Heart right ventricle (tissue), 16 donors: ENCODE results near the gene LYST. TPM values are rescaled to one million over a fixed set of nuclear protein-coding genes. Genes with fewer than 3 reads are reported as not detected.

Experiments used
- ATAC-seq, 8 donors: fragments of 200-7000 bp; cut with Tn5 transposase; one replicate each; pipeline ENCODE4 v1.9.1; 2020; ENCODE audit warnings: mild to moderate bottlenecking in 8 of 8, moderate library complexity in 8 of 8, moderate number of reproducible peaks in 1 of 8
- DNase-seq, 2 donors: peaks; one replicate each; pipeline ENCODE4 v3.0.0-alpha.2; 2020
- H3K27ac ChIP-seq, 10 donors: fragments of 200-600 bp; sonication (generic) in 2 of 10; one replicate each; pipeline versions ENCODE4 v1.5.0 to v1.8.0; 2020 to 2022; ENCODE audit warnings: mild to moderate bottlenecking in 3 of 10
- H3K27me3 ChIP-seq, 7 donors: fragments of 200-600 bp; one replicate each; pipeline ENCODE4 v1.8.0; 2021 to 2022; ENCODE audit warnings: mild to moderate bottlenecking in 2 of 7
- H3K36me3 ChIP-seq, 9 donors: fragments of 200-600 bp; sonication (generic) in 1 of 9; one replicate each; pipeline versions ENCODE4 v1.5.0 to v1.8.0; 2020 to 2022; ENCODE audit warnings: mild to moderate bottlenecking in 2 of 9
- H3K4me1 ChIP-seq, 9 donors: fragments of 200-600 bp; sonication (generic) in 1 of 9; one replicate each; pipeline versions ENCODE4 v1.5.0 to v1.8.0; 2020 to 2022; ENCODE audit warnings: mild to moderate bottlenecking in 4 of 9
- H3K4me3 ChIP-seq, 10 donors: fragments of 200-600 bp; sonication (generic) in 2 of 10; one replicate each; pipeline versions ENCODE4 v1.5.0 to v1.8.0; 2020 to 2022; ENCODE audit warnings: mild to moderate bottlenecking in 7 of 10, moderate library complexity in 2 of 10
- H3K9me3 ChIP-seq, 11 donors: fragments of 200-600 bp in 10 of 11; sonication (generic) in 2 of 11; one replicate each; pipeline versions ENCODE4 v1.5.0 to v1.8.0; 2013 to 2022; ENCODE audit warnings: mild to moderate bottlenecking in 2 of 11, control low read depth in 1 of 11, moderate library complexity in 1 of 11
- CTCF ChIP-seq, 9 donors: fragments of 200-600 bp; sonication (generic) in 2 of 9; IDR thresholded peaks; one replicate each; pipeline versions ENCODE4 v1.5.0 to v1.8.0; 2021 to 2022; ENCODE audit warnings: antibody characterized with exemption in 9 of 9, mild to moderate bottlenecking in 5 of 9, moderate library complexity in 1 of 9
- WGBS, 2 donors: extraction: QIAGEN DNeasy Blood & Tissue Kit; methylation state at CpG; one replicate each; pipeline ENCODE4 v1.1.7; 2013; ENCODE audit warnings: inconsistent platforms in 1 of 2; 5-methylcytosine and 5-hydroxymethylcytosine counted together
- intact Hi-C, 10 donors: fragments of 100-400 bp; cut with DNase I; formaldehyde crosslinking; loops; one replicate each; pipeline versions ENCODE4 v1.11.1 to v1.14.2; 2022
- polyA plus RNA-seq, 2 donors: library from polyadenylated mRNA; stranded (reverse); fragments of 200-250 nt; gene quantifications; one replicate each; pipeline ENCODE4 v1.2.3, GENCODE V29; 2013
- total RNA-seq, 10 donors: library from RNA; stranded (reverse); fragmentation: NEBNext Ultra II Directional in 3 of 10; extraction: Animal tissue kit (Norgen Biotek cat#: 25700) in 3 of 10; gene quantifications; one replicate each; pipeline versions ENCODE4 v1.2.1 to v1.2.4, GENCODE V29; 2021 to 2023
- donor health status: Arrhythmogenic right ventricular cardiomyopathy.
- donor health status: ischemic (EF 13 %, LVEDD 7.1; RV severe dilation, severe dysfunction).
- donor health status: healthy with polysubstance abuse.
- donor health status: DM: no; HTN: yes; CAD: no.
- donor health status: DM: no; HTN: no; CAD: no.
- donor health status: ischemic (EF 25% LVEDD 6.9; RV normal size, moderate dysfunction).
- donor health status: ischemic (EF 25% LVEDD 5.7; RV mildly dilated, moderate dysfunction).
- donor health status: healthy.
- donor health status: DM: yes; HTN: yes; CAD: no.
- donor health status: Ischemic cardiomyopathy.
- donor health status: ischemic (EF 35%, LVEDD 5.7; RV mildly dilated, moderate dysfunction).
- donor health status: nonischemic (EF 11% LVEDD 7.7; RV severe dilation, severe dysfunction).
- donor health status: DM: yes; HTN: yes; CAD: no.
- donor health status: PGD.
- donor health status: ischemic (EF 29% LVEDD 5.4; RV normal size, mild dysfunction).
- donor health status: nonischemic (EF 23%, LVEDD 6.1; RV moderate dilation, normal function).

Gene LYST
- total and polyA plus RNA-seq, 12 donors = 3.3 to 13.6 (median 10.5) TPM

- no peak for TF ChIP-seq CTCF (IDR thresholded peaks at IDR 0.05)
- peaks cover 0 to 92% (median 41%) of the 10 kb centered on the region in 9 donors for H3K36me3 ChIP-seq
Observed at GRCh38 chr1:235671992-235672391, 194.7 kb downstream of the LYST start.

GRCh38 chr1:235670157-235670776, 196.4 kb downstream of the LYST start:
- ATAC-seq = no peak
- Histone ChIP-seq H3K4me1 (no peaks in the 10 kb centered on the region), H3K27ac (no peak overlapping the region), H3K4me3 (no peak overlapping the region), H3K9me3 (peaks cover 0 to 44% (median 25%) of the 10 kb centered on the region in 11 donors), H3K36me3 (peaks cover 0 to 75% (median 26%) of the 10 kb centered on the region in 9 donors), H3K27me3 (no peaks in the 10 kb centered on the region)
- intact Hi-C loops = no loop called here
- no peak for DNase-seq
- TF ChIP-seq CTCF (IDR thresholded peaks at IDR 0.05) = no peak
- 97 to 99% methylated on average over 8 of the region's 8 CpGs for WGBS, 2 donors

More at GRCh38 chr1:235671992-235672391, 194.7 kb downstream of the LYST start:
- 95 to 96% methylated on average over 1 of the region's 1 CpG for WGBS, 2 donors
- Histone ChIP-seq H3K27me3 (no peaks in the 10 kb centered on the region), H3K27ac (no peak overlapping the region), H3K4me1 (no peaks in the 10 kb centered on the region), H3K9me3 (peaks cover 0 to 51% (median 25%) of the 10 kb centered on the region in 11 donors), H3K4me3 (no peak overlapping the region)
- intact Hi-C loops = no loop called here
- ATAC-seq (no peak), DNase-seq (no peak)

GRCh38 chr1:235669277-235669676, 197.4 kb downstream of the LYST start:
- H3K27me3 ChIP-seq = no peaks in the 10 kb centered on the region
- TF ChIP-seq CTCF (IDR thresholded peaks at IDR 0.05) = no peak
- intact Hi-C loops = no loop called here
- peaks cover 0 to 73% (median 24%) of the 10 kb centered on the region in 9 donors for H3K36me3 ChIP-seq
- H3K4me1 ChIP-seq = no peaks in the 10 kb centered on the region
- no peak for ATAC-seq
- no peak overlapping the region for H3K27ac ChIP-seq
- peaks cover 0 to 42% (median 25%) of the 10 kb centered on the region in 11 donors for H3K9me3 ChIP-seq
- H3K4me3 ChIP-seq = no peak overlapping the region
- no peak for DNase-seq
- WGBS, 2 donors = 92 to 98% methylated on average over 3 of the region's 3 CpGs

- ATAC-seq (no peak), DNase-seq (no peak)
- Histone ChIP-seq H3K27ac (no peak overlapping the region), H3K36me3 (peaks cover 0 to 62% (median 5%) of the 10 kb centered on the region in 9 donors), H3K4me1 (no peaks in the 10 kb centered on the region), H3K4me3 (no peak overlapping the region), H3K9me3 (no peaks in the 10 kb centered on the region), H3K27me3 (no peaks in the 10 kb centered on the region)
- 92 to 93% methylated on average over 4 of the region's 4 CpGs for WGBS, 2 donors
- intact Hi-C loops = no loop called here
- TF ChIP-seq CTCF (IDR thresholded peaks at IDR 0.05) = no peak
Observed at GRCh38 chr1:235663628-235664027, 203.1 kb downstream of the LYST start.
